GM12878 (cell line): Measurements from ENCODE around the gene AGRN. TPM values are rescaled to one million over a fixed set of nuclear protein-coding genes. Genes with fewer than 3 reads are reported as not detected.

Experiments
- ATAC-seq: fragments of 200-7000 bp; cut with Tn5 transposase; 3 replicates; pipeline ENCODE4 v1.9.1; 2020; ENCODE audit warnings: mild to moderate bottlenecking, moderate library complexity
- BruUV-seq: library from RNA; stranded (reverse); fragments of 400-500 nt; replicated peaks from 2 replicates; lab custom pipeline; 2021; lab: Mats Ljungman, UMichigan
- CTCF ChIA-PET: fragments of 300-600 bp; sonication (Branson Sonifier 250); formaldehyde crosslinking; extraction: SDS; loops from one replicate; lab custom pipeline; 2021; ENCODE audit warnings: inconsistent platforms; lab: Yijun Ruan, JAX
- POLR2A ChIA-PET: fragments of 350-600 bp; formaldehyde crosslinking; extraction: SDS; loops from one replicate; lab custom pipeline; 2021; ENCODE audit warnings: inconsistent platforms; lab: Charles Lee
- RAD21 ChIA-PET: fragments of 300-600 bp; sonication (Branson Sonifier 250); formaldehyde crosslinking; loops from one replicate; lab custom pipeline; 2023; ENCODE audit warnings: antibody characterized with exemption; ENCODE audit not compliant: unreplicated experiment; lab: Charles Lee
- SMC1A ChIA-PET: fragments of 300-600 bp; sonication (Branson Sonifier 250); formaldehyde crosslinking; loops from one replicate; lab custom pipeline; 2023; ENCODE audit not compliant: unreplicated experiment, uncharacterized antibody; lab: Charles Lee
- DNase-seq: peaks from one replicate; pipeline ENCODE4 v3.0.0-alpha.2; 2011; ENCODE audit warnings: low read depth, low spot score
- FAIRE-seq: peaks from 3 replicates; lab custom pipeline; 2011; peaks lifted over from hg19 to GRCh38; lab: Jason Lieb, UNC
- H2AFZ ChIP-seq: 2 replicates; pipeline ENCODE4 v1.6.0; 2011; ENCODE audit warnings: low read depth, low read length, control low read depth; ENCODE audit not compliant: control insufficient read depth
- H3K27ac ChIP-seq: 2 replicates; pipeline ENCODE4 v1.5.1; 2011; ENCODE audit warnings: control low read depth; ENCODE audit not compliant: control insufficient read depth, insufficient read depth
- H3K27me3 ChIP-seq, 2 experiments: replicated peaks in 1 of 2; 2 replicates each; pipeline versions ENCODE4 v1.6.0 to v1.6.1; 2011; ENCODE audit warnings: low read length in 1 of 2; ENCODE audit not compliant: control insufficient read depth in 2 of 2, insufficient read depth in 2 of 2
- H3K36me3 ChIP-seq, 2 experiments: 2 replicates each; pipeline ENCODE4 v1.5.1; 2011; ENCODE audit warnings: low read length in 1 of 2; ENCODE audit not compliant: control insufficient read depth in 2 of 2, insufficient read depth in 2 of 2
- H3K4me1 ChIP-seq: 2 replicates; pipeline ENCODE4 v1.6.1; 2011; ENCODE audit warnings: mild to moderate bottlenecking, low read length, moderate library complexity, mixed read lengths; ENCODE audit not compliant: control insufficient read depth, insufficient read depth
- H3K4me2 ChIP-seq: 2 replicates; pipeline ENCODE4 v1.6.0; 2011; ENCODE audit warnings: control low read depth; ENCODE audit not compliant: control insufficient read depth, insufficient read depth
- H3K4me3 ChIP-seq: fragments of 200-600 bp; sonication (generic); 2 replicates; pipeline ENCODE4 v1.5.1; 2016
- H3K79me2 ChIP-seq: 2 replicates; pipeline ENCODE4 v1.6.0; 2011; ENCODE audit warnings: low read length; ENCODE audit not compliant: control insufficient read depth, insufficient read depth
- H3K9ac ChIP-seq: 2 replicates; pipeline ENCODE4 v1.8.0; 2011; ENCODE audit warnings: low read length, control low read depth, mixed read lengths; ENCODE audit not compliant: control insufficient read depth, insufficient read depth
- H3K9me3 ChIP-seq: replicated peaks from 3 replicates; pipeline ENCODE4 v1.5.1; 2011; ENCODE audit warnings: mild to moderate bottlenecking, low read length; ENCODE audit not compliant: control insufficient read depth, insufficient read depth
- H4K20me1 ChIP-seq: 2 replicates; pipeline ENCODE4 v1.6.0; 2011; ENCODE audit not compliant: control insufficient read depth, insufficient read depth
- CBX3 ChIP-seq: fragments of 200-600 bp; sonication (generic); IDR thresholded peaks from 2 replicates; pipeline ENCODE4 v1.6.1; 2016; ENCODE audit warnings: low read depth, borderline replicate concordance
- ETV6 ChIP-seq, 2 experiments: fragments of 450-650 bp in 1 of 2; IDR thresholded peaks in 1 of 2; conservative IDR thresholded peaks in 1 of 2; 2 replicates each; pipeline ENCODE4 v1.6.1; 2014; ENCODE audit warnings: antibody characterized with exemption in 1 of 2, borderline replicate concordance in 1 of 2, low read depth in 1 of 2, mild to moderate bottlenecking in 1 of 2, moderate library complexity in 1 of 2
- FOXM1 ChIP-seq: IDR thresholded peaks from 2 replicates; pipeline ENCODE4 v1.6.1; 2012; ENCODE audit warnings: low read depth, mild to moderate bottlenecking, inconsistent platforms, low read length, moderate library complexity
- HDAC2 ChIP-seq: fragments of 200-600 bp; sonication (generic); IDR thresholded peaks from 2 replicates; pipeline ENCODE4 v1.6.1; 2017
- IKZF1 ChIP-seq: fragments of 450-650 bp; conservative IDR thresholded peaks from 2 replicates; pipeline ENCODE4 v1.6.1; 2017; ENCODE audit warnings: antibody characterized with exemption, mild to moderate bottlenecking
- IRF4 ChIP-seq: IDR thresholded peaks from 2 replicates; pipeline ENCODE4 v1.6.1; 2011; ENCODE audit warnings: low read depth, low read length
- MYB ChIP-seq: fragments of 150-350 bp; IDR thresholded peaks from 2 replicates; pipeline ENCODE4 v1.6.1; 2014; ENCODE audit warnings: mild to moderate bottlenecking, low read depth, low read length, borderline replicate concordance
- PAX8 ChIP-seq: fragments of 450-650 bp; IDR thresholded peaks from 2 replicates; pipeline ENCODE4 v1.6.1; 2017; ENCODE audit warnings: mild to moderate bottlenecking, moderate library complexity
- POLR2A ChIP-seq: IDR thresholded peaks from 2 replicates; pipeline ENCODE4 v1.6.1; 2011; ENCODE audit warnings: low read depth, mild to moderate bottlenecking, low read length
- SP1 ChIP-seq: IDR thresholded peaks from one replicate; pipeline ENCODE4 v1.6.1; 2011; ENCODE audit warnings: low read depth, low read length
- USF1 ChIP-seq: IDR thresholded peaks from 2 replicates; pipeline ENCODE4 v1.6.1; 2011; ENCODE audit warnings: borderline replicate concordance, low read depth, mild to moderate bottlenecking, moderate library complexity, mixed read lengths, low read length; ENCODE audit not compliant: insufficient read depth; ENCODE audit errors: extremely low read length
- YBX1 ChIP-seq: fragments of 450-650 bp; IDR thresholded peaks from 2 replicates; pipeline ENCODE4 v1.6.1; 2016; ENCODE audit warnings: antibody characterized with exemption
- ZBTB11 ChIP-seq: fragments of 450-650 bp; formaldehyde crosslinking; IDR thresholded peaks from 2 replicates; pipeline ENCODE4 v1.5.0; 2022; ENCODE audit warnings: mild to moderate bottlenecking, missing genetic modification characterization
- ZSCAN29 ChIP-seq: fragments of 450-650 bp; IDR thresholded peaks from 2 replicates; pipeline ENCODE4 v1.6.1; 2017; ENCODE audit warnings: mild to moderate bottlenecking, moderate library complexity
- WGBS: methylation state at CpG from one replicate; pipeline ENCODE4 v1.1.6; 2016; ENCODE audit warnings: low lambda C conversion rate; ENCODE audit not compliant: insufficient replicate concordance, insufficient coverage; ENCODE audit errors: missing lambda C conversion rate; 5-methylcytosine and 5-hydroxymethylcytosine counted together
- in situ Hi-C: fragments of 300-500 bp; cut with MboI; formaldehyde crosslinking; loops from 9 replicates; pipeline ENCODE4 v1.14.3; 2018; ENCODE audit warnings: mixed read lengths
- intact Hi-C: fragments of 100-400 bp; cut with micrococcal nuclease; formaldehyde crosslinking; loops from one replicate; pipeline ENCODE4 v1.14.2; 2022; ENCODE audit not compliant: unreplicated experiment
- polyA plus RNA-seq, 11 experiments: library from polyadenylated mRNA; depleted of rRNA in 4 of 11; unstranded in 6 of 11; stranded (reverse) in 5 of 11; fragments of >200 nt; fragmentation: Nextera tagmentation in 4 of 11; fragmentation: Illumina TruSeq in 1 of 11; extraction: Ambion mirVana in 4 of 11; extraction: Trizol in 1 of 11; gene quantifications; 1 replicate in 1 of 11; 2 replicates in 10 of 11; pipeline versions ENCODE4 v1.2.1 to v1.2.3, GENCODE V29; 2011 to 2016; ENCODE audit warnings: inconsistent platforms in 2 of 11, missing spikeins in 2 of 11, low read depth in 1 of 11
- total RNA-seq, 4 experiments: library from RNA; depleted of rRNA in 3 of 4; stranded (reverse); fragments of >200 nt in 3 of 4; fragmentation: Illumina TruSeq in 1 of 4; extraction: Trizol in 1 of 4; gene quantifications; 2 replicates each; pipeline versions ENCODE4 v1.2.1 to v1.2.3, GENCODE V29; 2013 to 2021
- TF ChIP-seq, protein P1 (sequence below): IDR thresholded peaks from 2 replicates; pipeline ENCODE4 v1.6.1; 2011; ENCODE audit warnings: low read depth, low read length, improper control_type of control experiment, borderline replicate concordance
- TF ChIP-seq, protein P2 (sequence below): fragments of 450-650 bp; IDR thresholded peaks from 2 replicates; pipeline ENCODE4 v1.6.1; 2017; ENCODE audit warnings: mild to moderate bottlenecking

The AGRN gene
- total and polyA plus RNA-seq, 10 of the 15 experiments (the other 5 are each of a cell fraction or from before 2014, with no cell fraction given) = 0.02 to 41.8 (median 4.1) TPM

DNA sequence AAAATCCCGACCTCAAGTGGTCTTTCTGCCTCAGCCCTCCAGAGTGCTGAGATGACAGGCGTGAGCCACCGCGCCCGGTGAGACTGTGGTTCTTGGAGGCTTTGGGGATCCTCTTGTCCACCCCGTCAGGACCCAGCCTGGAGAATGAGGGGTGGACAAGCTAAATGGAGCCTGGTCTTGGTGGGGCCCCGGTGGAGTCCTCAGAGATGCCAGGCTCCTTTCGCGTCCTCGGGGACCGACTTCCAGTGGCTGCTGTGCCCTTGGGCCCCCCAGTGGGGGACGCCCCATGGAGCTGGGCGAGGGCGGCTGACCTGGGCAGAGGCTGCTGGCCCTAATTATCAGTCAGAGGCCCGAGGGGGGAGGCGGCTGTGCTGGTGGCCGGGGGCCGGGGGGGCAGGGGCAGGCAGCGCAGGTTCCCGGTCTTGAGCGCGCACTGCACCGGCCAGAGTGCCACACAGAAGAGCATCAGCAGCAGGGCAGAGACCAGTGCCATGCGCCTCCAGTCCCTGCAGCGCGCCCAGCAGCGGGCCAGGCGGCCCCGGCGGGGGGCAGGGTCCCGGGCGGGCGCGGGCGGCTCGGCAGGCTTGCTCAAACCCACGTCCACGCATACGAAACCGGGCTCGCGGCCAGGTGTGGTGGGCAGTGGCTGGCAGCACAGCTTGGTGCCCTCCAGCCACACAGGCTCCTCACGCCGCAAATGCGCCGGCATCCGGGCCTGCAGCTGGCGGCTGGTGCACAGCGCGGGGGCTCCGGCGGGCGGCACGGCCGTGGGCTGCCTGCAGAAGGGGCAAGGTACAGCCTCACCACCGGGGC is 51.8 kb downstream of the AGRN start:
- no peaks in the 10 kb centered on the region; a peak in 1 of 4 replicates for H3K27me3 ChIP-seq
- no peak for DNase-seq
- SMC1A ChIA-PET = no interaction called here
- H4K20me1 ChIP-seq = no peaks in the 10 kb centered on the region
- POLR2A ChIA-PET = no interaction called here
- RAD21 ChIA-PET = interaction anchor here (1.0 kb wide), 1 partner anchor 220 kb away, joined by 3 read pairs; no protein-coding TSS in a partner anchor
- TF ChIP-seq FOXM1 (no peak), SP1 (no peak), CBX3 (no peak), USF1 (no peak), PAX8 (no peak), IKZF1 (no peak), HDAC2 (no peak), ZBTB11 (no peak), POLR2A (no peak), YBX1 (no peak), MYB (no peak), IRF4 (no peak), ZSCAN29 (no peak), ETV6 (conservative IDR thresholded peaks at IDR 0.05 in 1 of 2, IDR thresholded peaks at IDR 0.05 in 1 of 2; ENCODE audit: borderline replicate concordance in 1 of 2, low read depth in 1 of 2) (no peak)
- TF ChIP-seq, protein P1, sequence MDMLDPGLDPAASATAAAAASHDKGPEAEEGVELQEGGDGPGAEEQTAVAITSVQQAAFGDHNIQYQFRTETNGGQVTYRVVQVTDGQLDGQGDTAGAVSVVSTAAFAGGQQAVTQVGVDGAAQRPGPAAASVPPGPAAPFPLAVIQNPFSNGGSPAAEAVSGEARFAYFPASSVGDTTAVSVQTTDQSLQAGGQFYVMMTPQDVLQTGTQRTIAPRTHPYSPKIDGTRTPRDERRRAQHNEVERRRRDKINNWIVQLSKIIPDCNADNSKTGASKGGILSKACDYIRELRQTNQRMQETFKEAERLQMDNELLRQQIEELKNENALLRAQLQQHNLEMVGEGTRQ = no peak
- TF ChIP-seq, protein P2, sequence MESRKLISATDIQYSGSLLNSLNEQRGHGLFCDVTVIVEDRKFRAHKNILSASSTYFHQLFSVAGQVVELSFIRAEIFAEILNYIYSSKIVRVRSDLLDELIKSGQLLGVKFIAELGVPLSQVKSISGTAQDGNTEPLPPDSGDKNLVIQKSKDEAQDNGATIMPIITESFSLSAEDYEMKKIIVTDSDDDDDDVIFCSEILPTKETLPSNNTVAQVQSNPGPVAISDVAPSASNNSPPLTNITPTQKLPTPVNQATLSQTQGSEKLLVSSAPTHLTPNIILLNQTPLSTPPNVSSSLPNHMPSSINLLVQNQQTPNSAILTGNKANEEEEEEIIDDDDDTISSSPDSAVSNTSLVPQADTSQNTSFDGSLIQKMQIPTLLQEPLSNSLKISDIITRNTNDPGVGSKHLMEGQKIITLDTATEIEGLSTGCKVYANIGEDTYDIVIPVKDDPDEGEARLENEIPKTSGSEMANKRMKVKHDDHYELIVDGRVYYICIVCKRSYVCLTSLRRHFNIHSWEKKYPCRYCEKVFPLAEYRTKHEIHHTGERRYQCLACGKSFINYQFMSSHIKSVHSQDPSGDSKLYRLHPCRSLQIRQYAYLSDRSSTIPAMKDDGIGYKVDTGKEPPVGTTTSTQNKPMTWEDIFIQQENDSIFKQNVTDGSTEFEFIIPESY = no peak
- TF ChIP-seq, all 136 proteins: peak for 0
- Histone ChIP-seq H3K9ac (no peak overlapping the region), H3K4me2 (no peak overlapping the region), H3K36me3 (no peaks in the 10 kb centered on the region), H3K9me3 (no peaks in the 10 kb centered on the region), H3K79me2 (no peaks in the 10 kb centered on the region), H2AFZ (no peak overlapping the region), H3K4me3 (no peak overlapping the region), H3K27ac (no peak overlapping the region), H3K4me1 (peaks cover 15% of the 10 kb centered on the region)
- no peak for FAIRE-seq
- BruUV-seq = no TSS peak
- CTCF ChIA-PET = interaction anchor here (1.2 kb wide), 1 partner anchor 87 kb away, joined by 4 read pairs; no protein-coding TSS in a partner anchor
- in situ Hi-C loops = no loop called here
- ATAC-seq = no peak
- WGBS = 58% methylated on average over 36 of the region's 56 CpGs
- intact Hi-C loops = no loop called here
